ENCODE results near the gene PNMA5. TPM values are rescaled to one million over a fixed set of nuclear protein-coding genes. Genes with fewer than 3 reads are reported as not detected.

The PNMA5 gene
- total and polyA plus RNA-seq, 2 of the 8 experiments (the other 6 are each of a cell fraction or from before 2014, with no cell fraction given), result 0.11 TPM

- TF ChIP-seq KDM5A (IDR thresholded peaks at IDR 0.05; ENCODE audit: low read length) (no peak), SIX5 (IDR thresholded peaks at IDR 0.05; ENCODE audit: low read depth, low read length) (no peak), BCL11A (IDR thresholded peaks at IDR 0.05; ENCODE audit: low read depth in 2 of 2, low read length in 2 of 2) (no peak), CHD2 (IDR thresholded peaks at IDR 0.05; ENCODE audit: low read length) (no peak), RNF2 (IDR thresholded peaks at IDR 0.05; ENCODE audit: borderline replicate concordance, low read depth, low read length, missing control alignments, poor library complexity, severe bottlenecking) (no peak)
Observed at GRCh38 chrX:153029875-153030274, 36.0 kb upstream of the PNMA5 start.

More at GRCh38 chrX:153029875-153030274, 36.0 kb upstream of the PNMA5 start:
- no peak for FAIRE-seq
- no peaks in the 10 kb centered on the region for H3K79me2 ChIP-seq (ENCODE audit: control insufficient read depth in 1 of 2, insufficient read depth in 2 of 2, low read length in 2 of 2)
- no peak overlapping the region for H2BK120ac ChIP-seq (replicated peaks; ENCODE audit: low read depth, low read length)
- no peak overlapping the region for H3K4me2 ChIP-seq (ENCODE audit: insufficient read depth in 1 of 2, low read depth in 2 of 2, low read length in 2 of 2)
- H3K18ac ChIP-seq (ENCODE audit: extremely low read depth, low read length), result no peak overlapping the region
- no peak overlapping the region for H2AFZ ChIP-seq (ENCODE audit: low read length)
- no peaks in the 10 kb centered on the region for H3K36me3 ChIP-seq (ENCODE audit: control insufficient read depth in 2 of 4, insufficient read depth in 4 of 4, low read length in 3 of 4)
- 0 out of 2 replicates have a peak overlapping the region, but pooled peaks have one; percentile 35 for H4K8ac ChIP-seq (ENCODE audit: extremely low read depth, insufficient read depth, low read length)
- no peaks in the 10 kb centered on the region for H3K79me1 ChIP-seq (ENCODE audit: low read depth, low read length)
- no peak overlapping the region for H2BK5ac ChIP-seq (ENCODE audit: low read depth, low read length)
- H3K27ac ChIP-seq (ENCODE audit: low read depth, low read length), result no peak overlapping the region
- CTCF ChIA-PET (ENCODE audit: partially characterized antibody), result interaction anchor here (0.6 to 1.1 kb wide), 6 partner anchors 64 to 556 kb away, joined by 3 to 6 read pairs (median 4); no protein-coding TSS in a partner anchor
- H2AK5ac ChIP-seq (ENCODE audit: low read depth, low read length), result no peak overlapping the region
- no peak for DNase-seq (ENCODE audit: low read depth in 1 of 2, low spot score in 2 of 2)
- no peak overlapping the region for H3K23ac ChIP-seq (ENCODE audit: insufficient read length)
- H4K20me1 ChIP-seq (replicated peaks in 1 of 2; ENCODE audit: control insufficient read depth in 1 of 2, insufficient read depth in 2 of 2, low read length in 2 of 2), result no peaks in the 10 kb centered on the region
- 83% methylated on average over 8 of the region's 11 CpGs; no CpG with 5 or more reads in 1 of the 2 experiments for WGBS, 2 experiments (ENCODE audit: extremely low coverage in 1 of 2, insufficient coverage in 1 of 2, insufficient read length in 1 of 2, insufficient replicate concordance in 2 of 2, low coverage in 1 of 2, low lambda C conversion rate in 2 of 2, missing lambda C conversion rate in 1 of 2)
- H2BK12ac ChIP-seq (ENCODE audit: low read depth, low read length), result no peak overlapping the region
- H4K91ac ChIP-seq (replicated peaks; ENCODE audit: insufficient read length, low read length), result no peak overlapping the region
- H3K4ac ChIP-seq (replicated peaks; ENCODE audit: insufficient read length, low read depth, low read length), result no peak overlapping the region
- no peak overlapping the region for H3K9ac ChIP-seq (replicated peaks in 1 of 4; ENCODE audit: extremely low read depth in 1 of 4, low read depth in 3 of 4, low read length in 3 of 4)
- POLR2A ChIA-PET (ENCODE audit: partially characterized antibody), result no interaction called here
- H3K4me3 ChIP-seq (ENCODE audit: extremely low read depth in 1 of 4, insufficient read depth in 2 of 4, low read depth in 3 of 4, low read length in 4 of 4), result no peak overlapping the region
- H3K27me3 ChIP-seq (replicated peaks in 1 of 4; ENCODE audit: control insufficient read depth in 3 of 4, extremely low read depth in 1 of 4, insufficient read depth in 3 of 4, low read length in 3 of 4), result peaks cover 0 to 3% (median 0%) of the 10 kb centered on the region in 4 experiments; a peak in 1 of 7 replicates
- no peak overlapping the region for H2BK15ac ChIP-seq (ENCODE audit: low read length)
- no peak overlapping the region for H3K14ac ChIP-seq (ENCODE audit: insufficient read length)
- H2BK20ac ChIP-seq (ENCODE audit: low read length), result no peak overlapping the region
- no peak overlapping the region for H3K56ac ChIP-seq (replicated peaks; ENCODE audit: insufficient read length, low read depth, low read length)
- H4K5ac ChIP-seq (ENCODE audit: insufficient read length, low read depth, low read length), result no peak overlapping the region
- H3K9me3 ChIP-seq (ENCODE audit: insufficient read depth in 2 of 2, low read depth in 1 of 2, low read length in 1 of 2), result no peaks in the 10 kb centered on the region
- no peaks in the 10 kb centered on the region for H3K23me2 ChIP-seq (ENCODE audit: low read depth, low read length)
- no peaks in the 10 kb centered on the region; a peak in 1 of 7 replicates for H3K4me1 ChIP-seq (replicated peaks in 1 of 4; ENCODE audit: control insufficient read depth in 3 of 4, insufficient read depth in 4 of 4, low read length in 3 of 4)
